ENCODE data around the gene PRM1.

DNA sequence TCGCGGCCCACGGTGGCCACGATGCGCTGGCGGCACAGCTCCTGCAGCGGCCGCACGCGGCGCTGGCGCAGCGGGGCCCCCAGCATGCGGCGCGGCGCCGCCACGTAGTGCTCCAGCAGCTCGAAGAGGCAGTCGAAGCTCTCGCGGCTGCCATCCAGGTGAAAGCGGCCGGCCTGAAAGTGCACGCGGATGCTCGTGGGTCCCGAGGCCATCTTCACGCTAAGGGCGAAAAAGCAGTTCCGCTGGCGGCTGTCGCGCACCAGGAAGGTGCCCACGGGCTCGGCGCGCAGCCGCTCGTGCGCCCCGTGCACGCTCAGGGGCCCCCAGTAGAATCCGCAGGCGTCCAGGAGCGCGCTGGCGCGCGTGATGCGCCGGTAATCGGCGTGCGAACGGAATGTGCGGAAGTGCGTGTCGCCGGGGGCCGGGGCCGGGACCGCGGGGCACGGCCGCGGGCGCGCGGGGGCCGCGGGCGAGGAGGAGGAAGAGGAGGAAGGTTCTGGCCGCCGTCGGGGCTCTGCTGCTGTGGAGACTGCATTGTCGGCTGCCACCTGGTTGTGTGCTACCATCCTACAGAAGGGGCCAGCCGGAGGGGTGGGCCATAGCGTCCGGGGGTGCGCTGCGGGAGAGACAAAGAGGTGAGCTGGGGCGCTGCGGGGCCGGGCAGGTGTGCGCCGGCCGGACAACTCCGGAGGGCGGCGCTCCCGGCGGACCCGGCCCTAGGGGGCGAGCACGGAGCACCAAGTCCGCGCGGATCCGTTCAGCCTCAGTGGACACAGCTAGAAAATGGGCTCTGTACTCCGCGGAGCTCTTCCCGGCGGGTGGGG lies 26.0 kb downstream of the PRM1 start:
- TF ChIP-seq, protein P1, sequence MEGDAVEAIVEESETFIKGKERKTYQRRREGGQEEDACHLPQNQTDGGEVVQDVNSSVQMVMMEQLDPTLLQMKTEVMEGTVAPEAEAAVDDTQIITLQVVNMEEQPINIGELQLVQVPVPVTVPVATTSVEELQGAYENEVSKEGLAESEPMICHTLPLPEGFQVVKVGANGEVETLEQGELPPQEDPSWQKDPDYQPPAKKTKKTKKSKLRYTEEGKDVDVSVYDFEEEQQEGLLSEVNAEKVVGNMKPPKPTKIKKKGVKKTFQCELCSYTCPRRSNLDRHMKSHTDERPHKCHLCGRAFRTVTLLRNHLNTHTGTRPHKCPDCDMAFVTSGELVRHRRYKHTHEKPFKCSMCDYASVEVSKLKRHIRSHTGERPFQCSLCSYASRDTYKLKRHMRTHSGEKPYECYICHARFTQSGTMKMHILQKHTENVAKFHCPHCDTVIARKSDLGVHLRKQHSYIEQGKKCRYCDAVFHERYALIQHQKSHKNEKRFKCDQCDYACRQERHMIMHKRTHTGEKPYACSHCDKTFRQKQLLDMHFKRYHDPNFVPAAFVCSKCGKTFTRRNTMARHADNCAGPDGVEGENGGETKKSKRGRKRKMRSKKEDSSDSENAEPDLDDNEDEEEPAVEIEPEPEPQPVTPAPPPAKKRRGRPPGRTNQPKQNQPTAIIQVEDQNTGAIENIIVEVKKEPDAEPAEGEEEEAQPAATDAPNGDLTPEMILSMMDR (IDR thresholded peaks at IDR 0.05): peak in 2 of 4 experiments; percentile 25 to 43
- no peak for TF ChIP-seq POLR2A (IDR thresholded peaks at IDR 0.05)
